22Rv1 (cell line): Measurements from ENCODE around the gene SLC12A1.

Experiments
- CTCF ChIP-seq: fragments of 450-650 bp; IDR thresholded peaks from 2 replicates; pipeline ENCODE4 v1.5.1; 2017; ENCODE audit warnings: mild to moderate bottlenecking
- ZFX ChIP-seq: fragments of 450-650 bp; IDR thresholded peaks from 2 replicates; pipeline ENCODE4 v1.6.1; 2017; ENCODE audit warnings: antibody characterized with exemption, borderline replicate concordance

DNA sequence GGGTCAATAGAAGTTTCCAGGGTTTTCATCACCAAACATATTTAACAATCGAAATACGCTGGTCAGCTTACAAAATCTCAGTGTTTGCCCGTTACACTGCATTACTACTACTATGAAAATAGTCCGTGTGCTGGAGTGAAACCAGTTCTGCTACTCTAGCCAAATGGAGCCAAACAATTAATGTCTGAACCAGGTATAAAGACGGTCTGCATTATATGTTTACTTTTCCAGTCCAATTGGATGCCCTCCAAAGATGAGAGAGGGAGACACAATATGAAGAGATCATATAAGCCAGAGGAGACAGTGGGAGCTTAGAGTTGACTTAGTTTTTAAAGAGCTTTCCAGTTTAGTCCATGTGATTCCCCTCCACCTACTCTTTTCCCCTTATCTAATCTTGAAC is 118.8 kb downstream of the SLC12A1 start:
- TF ChIP-seq CTCF (no peak), ZFX (no peak)
